Measurements from ENCODE around the gene SEC16A.
"Not testable (repeated sequence)": the region's sequence is repeated elsewhere in the genome, so short reads cannot be mapped to it uniquely, and the experiment has no call there.

Gene SEC16A

GRCh38 chr9:136416427-136416826 lies 66.4 kb downstream of the SEC16A start:
- no peak for TF ChIP-seq CTCF (conservative IDR thresholded peaks at IDR 0.05; ENCODE audit: low read depth, low read length)
- H3K4me3 ChIP-seq (ENCODE audit: low read length): no peak overlapping the region
- no peak for DNase-seq (ENCODE audit: low read depth)

GRCh38 chr9:136412962-136413361 lies 69.9 kb downstream of the SEC16A start:
- no peak for TF ChIP-seq CTCF (conservative IDR thresholded peaks at IDR 0.05; ENCODE audit: low read depth, low read length)
- DNase-seq (ENCODE audit: low read depth): no peak
- H3K4me3 ChIP-seq (ENCODE audit: low read length): no peak overlapping the region

GRCh38 chr9:136411378-136411777 lies 71.5 kb downstream of the SEC16A start:
- no peak for DNase-seq (ENCODE audit: low read depth)
- TF ChIP-seq CTCF (conservative IDR thresholded peaks at IDR 0.05; ENCODE audit: low read depth, low read length): no peak
- peak overlapping the region; percentile 94 for H3K4me3 ChIP-seq (ENCODE audit: low read length)

GRCh38 chr9:136410500-136411287 lies 72.1 kb downstream of the SEC16A start, which contains the start of the genes ENTR1 and PMPCA:
Gene ENTR1 (minus strand): TSS chr9:136410614. CDS start chr9:136410397, 217 bp downstream.
Gene PMPCA (plus strand): TSS chr9:136410658. CDS start chr9:136410669, 11 bp downstream.
- H3K4me3 ChIP-seq (ENCODE audit: low read length): peak within 1 kb of the TSS; percentile 94
- TF ChIP-seq CTCF (conservative IDR thresholded peaks at IDR 0.05; ENCODE audit: low read depth, low read length): no peak
- DNase-seq (ENCODE audit: low read depth): peak; percentile 45

GRCh38 chr9:136409557-136410455 lies 73.0 kb downstream of the SEC16A start:
- peak; percentile 35 for DNase-seq (ENCODE audit: low read depth)
- TF ChIP-seq CTCF (conservative IDR thresholded peaks at IDR 0.05; ENCODE audit: low read depth, low read length): no peak

GRCh38 chr9:136407911-136408310 lies 74.9 kb downstream of the SEC16A start:
- no peak for DNase-seq (ENCODE audit: low read depth)
- no peak for TF ChIP-seq CTCF (conservative IDR thresholded peaks at IDR 0.05; ENCODE audit: low read depth, low read length)
- no peak overlapping the region for H3K4me3 ChIP-seq (ENCODE audit: low read length)

More at GRCh38 chr9:136409557-136410455, 73.0 kb downstream of the SEC16A start:
- H3K4me3 ChIP-seq (ENCODE audit: low read length): peak overlapping the region; percentile 71

GRCh38 chr9:136407061-136407460 lies 75.8 kb downstream of the SEC16A start:
- H3K4me3 ChIP-seq (ENCODE audit: low read length); DNase-seq (ENCODE audit: low read depth): not testable (repeated sequence)

GRCh38 chr9:136405904-136406303 lies 76.9 kb downstream of the SEC16A start:
- not testable (repeated sequence) for H3K4me3 ChIP-seq (ENCODE audit: low read length); DNase-seq (ENCODE audit: low read depth)
